Measurements from ENCODE around the gene RAB26.

The RAB26 gene

DNA sequence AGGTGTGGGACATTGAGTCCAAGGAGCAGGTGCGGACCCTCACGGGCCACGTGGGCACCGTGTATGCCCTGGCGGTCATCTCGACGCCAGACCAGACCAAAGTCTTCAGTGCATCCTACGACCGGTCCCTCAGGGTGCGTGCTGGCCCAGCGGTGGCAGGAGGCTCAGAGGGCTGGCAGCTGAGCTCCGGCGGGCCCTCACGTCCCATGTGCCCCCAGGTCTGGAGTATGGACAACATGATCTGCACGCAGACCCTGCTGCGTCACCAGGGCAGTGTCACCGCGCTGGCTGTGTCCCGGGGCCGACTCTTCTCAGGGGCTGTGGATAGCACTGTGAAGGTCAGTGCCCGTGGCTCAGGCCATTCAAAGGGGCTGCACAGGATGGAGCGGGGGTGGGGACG, 27.6 kb downstream of the RAB26 start:
- Histone ChIP-seq H3F3A (ENCODE audit: insufficient read depth, low read length) (no peaks in the 10 kb centered on the region), H3K79me2 (ENCODE audit: insufficient read depth, low read length) (no peaks in the 10 kb centered on the region), H4K20me1 (ENCODE audit: insufficient read depth, low read length) (no peaks in the 10 kb centered on the region), H3K36me3 (ENCODE audit: insufficient read depth, low read length) (peaks cover 47% of the 10 kb centered on the region), H3K27me3 (ENCODE audit: insufficient read depth, low read length) (no peaks in the 10 kb centered on the region), H2AFZ (ENCODE audit: low read length) (no peak overlapping the region), H3K9me3 (ENCODE audit: low read length) (no peaks in the 10 kb centered on the region), H3K9ac (ENCODE audit: low read length) (no peak overlapping the region), H3K9me2 (ENCODE audit: low read depth, low read length) (no peaks in the 10 kb centered on the region), H3K4me1 (ENCODE audit: insufficient read depth, low read length, severe bottlenecking) (no peaks in the 10 kb centered on the region), H3K27ac (ENCODE audit: low read depth, low read length, poor library complexity, severe bottlenecking) (no peak overlapping the region), H3K4me2 (ENCODE audit: low read length) (no peak overlapping the region), H3K4me3 (ENCODE audit: low read depth, low read length, poor library complexity, severe bottlenecking) (no peak overlapping the region)
- no peak for TF ChIP-seq EZH2 (IDR thresholded peaks at IDR 0.05; ENCODE audit: borderline replicate concordance, low read length)

- Histone ChIP-seq H3K4me1 (ENCODE audit: insufficient read depth, low read length, severe bottlenecking) (no peaks in the 10 kb centered on the region), H3K27me3 (ENCODE audit: insufficient read depth, low read length) (no peaks in the 10 kb centered on the region), H2AFZ (ENCODE audit: low read length) (no peak overlapping the region), H3F3A (ENCODE audit: insufficient read depth, low read length) (no peaks in the 10 kb centered on the region), H3K9me2 (ENCODE audit: low read depth, low read length) (no peaks in the 10 kb centered on the region), H3K36me3 (ENCODE audit: insufficient read depth, low read length) (peaks cover 47% of the 10 kb centered on the region), H3K27ac (ENCODE audit: low read depth, low read length, poor library complexity, severe bottlenecking) (no peak overlapping the region), H3K9me3 (ENCODE audit: low read length) (no peaks in the 10 kb centered on the region), H3K4me2 (ENCODE audit: low read length) (no peak overlapping the region), H4K20me1 (ENCODE audit: insufficient read depth, low read length) (no peaks in the 10 kb centered on the region), H3K79me2 (ENCODE audit: insufficient read depth, low read length) (no peaks in the 10 kb centered on the region), H3K9ac (ENCODE audit: low read length) (no peak overlapping the region), H3K4me3 (ENCODE audit: low read depth, low read length, poor library complexity, severe bottlenecking) (no peak overlapping the region)
- TF ChIP-seq EZH2 (IDR thresholded peaks at IDR 0.05; ENCODE audit: borderline replicate concordance, low read length) = no peak
- TF ChIP-seq, protein P1, sequence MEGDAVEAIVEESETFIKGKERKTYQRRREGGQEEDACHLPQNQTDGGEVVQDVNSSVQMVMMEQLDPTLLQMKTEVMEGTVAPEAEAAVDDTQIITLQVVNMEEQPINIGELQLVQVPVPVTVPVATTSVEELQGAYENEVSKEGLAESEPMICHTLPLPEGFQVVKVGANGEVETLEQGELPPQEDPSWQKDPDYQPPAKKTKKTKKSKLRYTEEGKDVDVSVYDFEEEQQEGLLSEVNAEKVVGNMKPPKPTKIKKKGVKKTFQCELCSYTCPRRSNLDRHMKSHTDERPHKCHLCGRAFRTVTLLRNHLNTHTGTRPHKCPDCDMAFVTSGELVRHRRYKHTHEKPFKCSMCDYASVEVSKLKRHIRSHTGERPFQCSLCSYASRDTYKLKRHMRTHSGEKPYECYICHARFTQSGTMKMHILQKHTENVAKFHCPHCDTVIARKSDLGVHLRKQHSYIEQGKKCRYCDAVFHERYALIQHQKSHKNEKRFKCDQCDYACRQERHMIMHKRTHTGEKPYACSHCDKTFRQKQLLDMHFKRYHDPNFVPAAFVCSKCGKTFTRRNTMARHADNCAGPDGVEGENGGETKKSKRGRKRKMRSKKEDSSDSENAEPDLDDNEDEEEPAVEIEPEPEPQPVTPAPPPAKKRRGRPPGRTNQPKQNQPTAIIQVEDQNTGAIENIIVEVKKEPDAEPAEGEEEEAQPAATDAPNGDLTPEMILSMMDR (IDR thresholded peaks at IDR 0.05; ENCODE audit: low read length) = no peak
Measured at GRCh38 chr16:2177101-2177500, 28.7 kb downstream of the RAB26 start.

- Histone ChIP-seq H3K27me3 (ENCODE audit: insufficient read depth, low read length) (no peaks in the 10 kb centered on the region), H3K4me2 (ENCODE audit: low read length) (no peak overlapping the region), H3K27ac (ENCODE audit: low read depth, low read length, poor library complexity, severe bottlenecking) (no peak overlapping the region), H3K79me2 (ENCODE audit: insufficient read depth, low read length) (no peaks in the 10 kb centered on the region), H3K9ac (ENCODE audit: low read length) (no peak overlapping the region), H3K9me2 (ENCODE audit: low read depth, low read length) (no peaks in the 10 kb centered on the region), H3K4me1 (ENCODE audit: insufficient read depth, low read length, severe bottlenecking) (no peaks in the 10 kb centered on the region), H2AFZ (ENCODE audit: low read length) (no peak overlapping the region), H3K4me3 (ENCODE audit: low read depth, low read length, poor library complexity, severe bottlenecking) (no peak overlapping the region), H3K9me3 (ENCODE audit: low read length) (no peaks in the 10 kb centered on the region), H3K36me3 (ENCODE audit: insufficient read depth, low read length) (peaks cover 47% of the 10 kb centered on the region), H3F3A (ENCODE audit: insufficient read depth, low read length) (no peaks in the 10 kb centered on the region), H4K20me1 (ENCODE audit: insufficient read depth, low read length) (no peaks in the 10 kb centered on the region)
- TF ChIP-seq, protein P1 (IDR thresholded peaks at IDR 0.05; ENCODE audit: low read length) = no peak
- TF ChIP-seq EZH2 (IDR thresholded peaks at IDR 0.05; ENCODE audit: borderline replicate concordance, low read length) = no peak
Measured at GRCh38 chr16:2177561-2177960, 29.1 kb downstream of the RAB26 start.

DNA sequence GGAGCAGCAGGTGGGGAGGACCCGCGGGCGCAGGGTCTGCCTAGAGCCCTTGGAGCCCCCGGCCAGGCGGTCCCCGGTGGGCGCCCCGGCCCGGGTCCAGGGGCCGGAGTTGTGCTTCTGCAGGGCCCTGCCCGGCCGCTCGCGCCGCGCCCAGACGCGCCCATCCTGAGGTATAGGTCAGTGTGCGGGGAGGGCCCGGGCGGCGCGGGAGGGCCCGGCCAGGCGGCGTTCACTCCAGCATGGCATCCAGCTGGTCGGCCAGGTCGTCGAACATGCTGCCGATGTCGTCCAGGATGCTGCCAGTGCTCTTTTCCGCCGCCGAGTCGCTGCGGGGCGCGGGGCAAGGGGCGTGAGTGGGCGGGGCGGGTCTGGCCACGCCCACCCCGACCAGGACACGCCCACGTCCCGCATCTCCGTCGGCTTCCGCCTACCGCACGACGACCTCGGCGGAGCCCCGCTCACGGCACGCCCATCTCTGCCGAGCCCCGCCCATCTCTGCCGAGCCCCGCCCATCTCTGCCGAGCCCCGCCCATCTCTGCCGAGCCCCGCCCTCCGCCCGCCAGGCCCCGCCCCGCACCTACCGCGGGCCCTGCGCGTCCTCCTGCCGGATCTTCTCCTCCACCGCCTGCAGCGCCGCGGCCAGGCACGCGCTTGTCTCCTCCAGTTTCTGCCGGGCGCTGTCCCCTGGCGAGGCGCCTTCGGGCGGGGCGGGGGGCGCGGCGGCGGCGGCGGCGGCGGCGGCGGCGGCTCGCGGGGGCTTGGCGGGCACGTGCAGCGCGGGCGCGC, 30.1 kb downstream of the RAB26 start:
- Histone ChIP-seq H3K27me3 (ENCODE audit: insufficient read depth, low read length) (no peaks in the 10 kb centered on the region), H3K79me2 (ENCODE audit: insufficient read depth, low read length) (no peaks in the 10 kb centered on the region), H3K27ac (ENCODE audit: low read depth, low read length, poor library complexity, severe bottlenecking) (no peak overlapping the region), H3K9me2 (ENCODE audit: low read depth, low read length) (no peaks in the 10 kb centered on the region), H3K4me3 (ENCODE audit: low read depth, low read length, poor library complexity, severe bottlenecking) (no peak overlapping the region), H3F3A (ENCODE audit: insufficient read depth, low read length) (no peaks in the 10 kb centered on the region), H3K4me1 (ENCODE audit: insufficient read depth, low read length, severe bottlenecking) (no peaks in the 10 kb centered on the region), H3K4me2 (ENCODE audit: low read length) (no peak overlapping the region), H3K36me3 (ENCODE audit: insufficient read depth, low read length) (peaks cover 38% of the 10 kb centered on the region), H2AFZ (ENCODE audit: low read length) (no peak overlapping the region), H4K20me1 (ENCODE audit: insufficient read depth, low read length) (no peaks in the 10 kb centered on the region), H3K9ac (ENCODE audit: low read length) (no peak overlapping the region), H3K9me3 (ENCODE audit: low read length) (no peaks in the 10 kb centered on the region)
- TF ChIP-seq EZH2 (IDR thresholded peaks at IDR 0.05; ENCODE audit: borderline replicate concordance, low read length) = no peak
- TF ChIP-seq, protein P1 (IDR thresholded peaks at IDR 0.05; ENCODE audit: low read length) = no peak

All from OCI-LY1 (cell line).